ENCODE data around the gene MED15. TPM values are rescaled to one million over a fixed set of nuclear protein-coding genes. Genes with fewer than 3 reads are reported as not detected.

The MED15 gene
- total and polyA plus RNA-seq, 10 of the 15 experiments (the other 5 are each of a cell fraction or from before 2014, with no cell fraction given) = 1.4 to 75.2 (median 26.9) TPM

DNA sequence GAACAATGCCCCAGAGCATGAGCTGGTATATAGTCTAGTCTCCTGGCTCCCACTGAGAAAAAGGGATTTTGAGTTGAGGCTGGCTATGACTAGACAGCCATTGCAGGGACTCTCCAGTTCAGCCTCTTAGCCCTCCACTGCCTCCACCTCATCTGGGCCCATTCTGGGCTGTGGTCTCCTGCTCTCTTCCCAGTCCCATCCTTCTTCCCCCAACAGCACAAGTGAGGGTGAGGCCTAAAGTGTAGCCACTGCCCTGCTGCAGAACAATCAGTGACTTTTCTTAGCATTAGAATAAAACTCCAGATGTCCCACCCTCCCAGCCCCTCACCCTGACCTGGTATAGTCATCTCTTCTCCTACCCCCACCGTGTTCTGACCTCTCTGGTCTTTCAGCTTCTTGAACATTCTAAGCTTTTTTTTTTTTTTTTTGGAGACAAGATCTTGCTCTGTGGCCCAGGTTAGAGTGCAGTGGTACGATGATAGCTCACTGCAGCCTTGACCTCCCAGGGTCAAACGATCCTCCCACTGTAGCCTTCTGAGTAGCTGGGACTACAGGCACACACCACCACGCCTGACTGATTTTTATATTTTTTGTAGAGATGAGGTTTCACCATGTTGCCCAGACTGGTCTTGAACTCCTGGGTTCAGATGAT is 4.3 kb downstream of the MED15 start:
- 62% methylated on average over 4 of the region's 4 CpGs for WGBS (ENCODE audit: insufficient coverage, insufficient replicate concordance, low lambda C conversion rate, missing lambda C conversion rate)
- peak overlapping the region; percentile 95; the same call in 1 of the 2 replicates for H3K4me3 ChIP-seq
- intact Hi-C loops (cut with micrococcal nuclease; ENCODE audit: unreplicated experiment) (no loop called here), in situ Hi-C loops (cut with MboI) (no loop called here)
- TF ChIP-seq MLLT1 (IDR thresholded peaks at IDR 0.05) (no peak), EED (IDR thresholded peaks at IDR 0.05; ENCODE audit: low read depth) (no peak), ASH2L (IDR thresholded peaks at IDR 0.05; ENCODE audit: borderline replicate concordance, low read depth) (no peak), TCF3 (IDR thresholded peaks at IDR 0.05; ENCODE audit: borderline replicate concordance, insufficient read depth, low read depth, low read length) (no peak), NFXL1 (IDR thresholded peaks at IDR 0.05; ENCODE audit: borderline replicate concordance) (no peak), NBN (IDR thresholded peaks at IDR 0.05) (no peak), POU2F2 (IDR thresholded peaks at IDR 0.05; ENCODE audit: borderline replicate concordance, low read depth, low read length) (no peak), SUPT20H (IDR thresholded peaks at IDR 0.05; ENCODE audit: borderline replicate concordance, control insufficient read depth, low read depth, low read length) (no peak), MYC (IDR thresholded peaks at IDR 0.05; ENCODE audit: insufficient read depth, insufficient read length, insufficient replicate concordance, low read length, severe bottlenecking) (no peak), MTA2 (IDR thresholded peaks at IDR 0.05; ENCODE audit: low read depth) (no peak), ELK1 (IDR thresholded peaks at IDR 0.05; ENCODE audit: low read depth, low read length) (no peak)
- TF ChIP-seq, protein P1, sequence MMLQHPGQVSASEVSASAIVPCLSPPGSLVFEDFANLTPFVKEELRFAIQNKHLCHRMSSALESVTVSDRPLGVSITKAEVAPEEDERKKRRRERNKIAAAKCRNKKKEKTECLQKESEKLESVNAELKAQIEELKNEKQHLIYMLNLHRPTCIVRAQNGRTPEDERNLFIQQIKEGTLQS (IDR thresholded peaks at IDR 0.05; ENCODE audit: borderline replicate concordance, extremely low read depth, low read depth, low read length) = no peak
- ChIA-PET SMC1A (ENCODE audit: uncharacterized antibody, unreplicated experiment) (interaction anchor here (1.1 to 1.5 kb wide), 3 partner anchors 12 to 35 kb away, joined by 3 to 5 read pairs (median 4); no protein-coding TSS in a partner anchor), RAD21 (ENCODE audit: unreplicated experiment) (interaction anchor here (0.9 kb wide), 1 partner anchor 19 kb away, joined by 3 read pairs; no protein-coding TSS in a partner anchor), CTCF (interaction anchor here (0.6 to 1.8 kb wide), 3 partner anchors 19 to 386 kb away, joined by 3 to 5 read pairs (median 3); no protein-coding TSS in a partner anchor), POLR2A (interaction anchor here (1.8 kb wide), 1 partner anchor 17 kb away, joined by 5 read pairs; the partner anchor contains the start of gene KLHL22)
- no TSS peak for BruUV-seq (replicated peaks)
- DNase-seq (ENCODE audit: low read depth, low spot score) (no peak), ATAC-seq (no peak), FAIRE-seq (no peak)
- no peaks in the 10 kb centered on the region for H3K9me3 ChIP-seq (replicated peaks; ENCODE audit: control insufficient read depth, insufficient read depth, low read length)
- H3K36me3 ChIP-seq (ENCODE audit: control insufficient read depth in 2 of 2, insufficient read depth in 2 of 2, low read length in 1 of 2) = peaks cover 3 to 13% of the 10 kb centered on the region in 2 experiments
- H3K27ac ChIP-seq (ENCODE audit: control insufficient read depth, insufficient read depth) = peak overlapping the region; percentile 44; the same call in 1 of the 2 replicates
- peak overlapping the region; percentile 29; the same call in 1 of the 2 replicates for H3K9ac ChIP-seq (ENCODE audit: control insufficient read depth, insufficient read depth, low read length)
- H3K4me1 ChIP-seq (ENCODE audit: control insufficient read depth, insufficient read depth, low read length) = peaks cover 22% of the 10 kb centered on the region
- no peaks in the 10 kb centered on the region for H3K27me3 ChIP-seq (replicated peaks in 1 of 2; ENCODE audit: control insufficient read depth in 2 of 2, insufficient read depth in 2 of 2, low read length in 1 of 2)
- no peak overlapping the region for H2AFZ ChIP-seq (ENCODE audit: control insufficient read depth, low read depth, low read length)
- H3K79me2 ChIP-seq (ENCODE audit: control insufficient read depth, insufficient read depth, low read length) = peaks cover 80% of the 10 kb centered on the region
- peaks cover 21% of the 10 kb centered on the region for H4K20me1 ChIP-seq (ENCODE audit: control insufficient read depth, insufficient read depth)
- peak overlapping the region; percentile 100 for H3K4me2 ChIP-seq (ENCODE audit: control insufficient read depth, insufficient read depth)

Measured in GM12878 (cell line).